Activated naive CD4-positive, alpha-beta T cell treated with anti-CD3 and anti-CD28 coated beads, Interleukin-2, amount 50 U/mL, for 72 hours (primary cell): ENCODE measurements around the gene CLSTN2. TPM values are rescaled to one million over a fixed set of nuclear protein-coding genes. Genes with fewer than 3 reads are reported as not detected.

Experiments
- ATAC-seq, 2 donors: fragments of 150-1000 bp; cut with Tn5 transposase; 2 replicates each; pipeline ENCODE4 v1.10.0; 2021; ENCODE audit warnings: mild to moderate bottlenecking in 2 of 2, moderate library complexity in 2 of 2
- DNase-seq, 2 donors: peaks; one replicate each; pipeline ENCODE4 v3.0.0; 2021 to 2022; ENCODE audit warnings: low spot score in 2 of 2
- H3K27ac Mint-ChIP-seq, 2 donors: one replicate each; pipeline ENCODE4 v1.8.0; 2022; ENCODE audit warnings: mild to moderate bottlenecking in 2 of 2, mixed read lengths in 2 of 2
- H3K36me3 Mint-ChIP-seq, 2 donors: one replicate each; pipeline ENCODE4 v1.8.0; 2022; ENCODE audit warnings: mixed read lengths in 2 of 2
- H3K9me3 Mint-ChIP-seq, 2 donors: one replicate each; pipeline ENCODE4 v1.8.0; 2022; ENCODE audit warnings: mixed read lengths in 2 of 2
- total RNA-seq, 2 donors: library from RNA; stranded (reverse); gene quantifications; one replicate each; pipeline ENCODE4 v1.2.3, GENCODE V29; 2022

CLSTN2 gene
- total RNA-seq, 2 donors from 2014 or later = not detected

GRCh38 chr3:140225996-140226395, 291.0 kb downstream of the CLSTN2 start:
- peaks cover 5 to 9% of the 10 kb centered on the region in 2 donors for H3K36me3 Mint-ChIP-seq
- peaks cover 13 to 27% of the 10 kb centered on the region in 2 donors for H3K9me3 Mint-ChIP-seq
- no peak overlapping the region for H3K27ac Mint-ChIP-seq

GRCh38 chr3:140233702-140234101, 298.7 kb downstream of the CLSTN2 start:
- DNase-seq = no peak
- Mint-ChIP-seq H3K9me3 (peaks cover 13 to 26% of the 10 kb centered on the region in 2 donors), H3K36me3 (peaks cover under 1 to 5% of the 10 kb centered on the region in 2 donors), H3K27ac (no peak overlapping the region)
- ATAC-seq = no peak

More at GRCh38 chr3:140225996-140226395, 291.0 kb downstream of the CLSTN2 start:
- ATAC-seq = no peak
- no peak for DNase-seq

GRCh38 chr3:140234256-140234655, 299.3 kb downstream of the CLSTN2 start:
- peaks cover 9 to 25% of the 10 kb centered on the region in 2 donors for H3K9me3 Mint-ChIP-seq
- ATAC-seq (no peak), DNase-seq (no peak)
- no peak overlapping the region for H3K27ac Mint-ChIP-seq
- peaks cover 0 to 5% of the 10 kb centered on the region in 2 donors for H3K36me3 Mint-ChIP-seq

GRCh38 chr3:140236836-140237501, 302.0 kb downstream of the CLSTN2 start:
- no peak overlapping the region for H3K27ac Mint-ChIP-seq
- peaks cover 0 to 20% of the 10 kb centered on the region in 2 donors for H3K9me3 Mint-ChIP-seq
- H3K36me3 Mint-ChIP-seq = no peaks in the 10 kb centered on the region
- ATAC-seq (no peak), DNase-seq (no peak)

- Mint-ChIP-seq H3K36me3 (no peaks in the 10 kb centered on the region), H3K9me3 (peaks cover 0 to 9% of the 10 kb centered on the region in 2 donors), H3K27ac (no peak overlapping the region)
- no peak for DNase-seq
- ATAC-seq = no peak
These were observed 303.8 kb downstream of the CLSTN2 start for GRCh38 chr3:140238646-140239314.

- no peaks in the 10 kb centered on the region for H3K36me3 Mint-ChIP-seq
- DNase-seq = no peak
- H3K27ac Mint-ChIP-seq = no peak overlapping the region
- no peak for ATAC-seq
- H3K9me3 Mint-ChIP-seq = no peaks in the 10 kb centered on the region
These were observed 307.9 kb downstream of the CLSTN2 start for GRCh38 chr3:140242818-140243276.

GRCh38 chr3:140243575-140243974, 308.6 kb downstream of the CLSTN2 start:
- H3K9me3 Mint-ChIP-seq = no peaks in the 10 kb centered on the region
- DNase-seq (no peak), ATAC-seq (no peak)
- no peaks in the 10 kb centered on the region for H3K36me3 Mint-ChIP-seq
- H3K27ac Mint-ChIP-seq = no peak overlapping the region

- Mint-ChIP-seq H3K27ac (no peak overlapping the region), H3K36me3 (no peaks in the 10 kb centered on the region), H3K9me3 (no peaks in the 10 kb centered on the region)
- ATAC-seq = no peak
- DNase-seq = no peak
These were observed 309.9 kb downstream of the CLSTN2 start for GRCh38 chr3:140244893-140245292.

GRCh38 chr3:140246578-140246977, 311.6 kb downstream of the CLSTN2 start:
- no peak for ATAC-seq

GRCh38 chr3:140247775-140248174, 312.8 kb downstream of the CLSTN2 start:
- ATAC-seq (no peak), DNase-seq (no peak)
- H3K27ac Mint-ChIP-seq = no peak overlapping the region
- H3K36me3 Mint-ChIP-seq = no peaks in the 10 kb centered on the region
- no peaks in the 10 kb centered on the region for H3K9me3 Mint-ChIP-seq

More at GRCh38 chr3:140246578-140246977, 311.6 kb downstream of the CLSTN2 start:
- H3K27ac Mint-ChIP-seq = no peak overlapping the region
- H3K9me3 Mint-ChIP-seq = no peaks in the 10 kb centered on the region
- no peak for DNase-seq
- H3K36me3 Mint-ChIP-seq = no peaks in the 10 kb centered on the region

GRCh38 chr3:140249188-140249587, 314.2 kb downstream of the CLSTN2 start:
- ATAC-seq (no peak), DNase-seq (no peak)
- H3K27ac Mint-ChIP-seq = no peak overlapping the region
- no peaks in the 10 kb centered on the region for H3K9me3 Mint-ChIP-seq
- no peaks in the 10 kb centered on the region for H3K36me3 Mint-ChIP-seq

- ATAC-seq = no peak
- DNase-seq = no peak
- Mint-ChIP-seq H3K36me3 (no peaks in the 10 kb centered on the region), H3K27ac (no peak overlapping the region), H3K9me3 (no peaks in the 10 kb centered on the region)
These were observed 315.2 kb downstream of the CLSTN2 start for GRCh38 chr3:140250010-140250855.

GRCh38 chr3:140250945-140251344, 316.0 kb downstream of the CLSTN2 start:
- no peak overlapping the region for H3K27ac Mint-ChIP-seq
- H3K36me3 Mint-ChIP-seq = no peaks in the 10 kb centered on the region
- no peak for DNase-seq
- no peak for ATAC-seq
- H3K9me3 Mint-ChIP-seq = no peaks in the 10 kb centered on the region

GRCh38 chr3:140251678-140252077, 316.7 kb downstream of the CLSTN2 start:
- H3K9me3 Mint-ChIP-seq = no peaks in the 10 kb centered on the region
- ATAC-seq (no peak), DNase-seq (no peak)
- H3K36me3 Mint-ChIP-seq = no peaks in the 10 kb centered on the region
- H3K27ac Mint-ChIP-seq = no peak overlapping the region

GRCh38 chr3:140252812-140253656, 318.0 kb downstream of the CLSTN2 start:
- no peak for DNase-seq
- no peak for ATAC-seq
- Mint-ChIP-seq H3K27ac (no peak overlapping the region), H3K9me3 (no peaks in the 10 kb centered on the region), H3K36me3 (no peaks in the 10 kb centered on the region)

GRCh38 chr3:140258222-140258724, 323.3 kb downstream of the CLSTN2 start:
- no peak overlapping the region for H3K27ac Mint-ChIP-seq
- H3K9me3 Mint-ChIP-seq = no peaks in the 10 kb centered on the region
- no peak for ATAC-seq
- no peak for DNase-seq
- H3K36me3 Mint-ChIP-seq = no peaks in the 10 kb centered on the region
